K562 (cell line): ENCODE results near the gene U2SURP.

Experiments
- DPF2 ChIP-seq: fragments of 450-650 bp; IDR thresholded peaks from 2 replicates; pipeline ENCODE4 v1.6.1; 2016
- E2F4 ChIP-seq: sonication (generic); formaldehyde crosslinking; IDR thresholded peaks from 2 replicates; pipeline ENCODE4 v1.8.0; 2022; ENCODE audit warnings: mild to moderate bottlenecking, low read depth, missing genetic modification reagents
- RAD21 ChIP-seq, 2 experiments: fragments of 250-450 bp in 1 of 2; fragments of 450-650 bp in 1 of 2; sonication (Bioruptor Pico) in 1 of 2; formaldehyde crosslinking in 1 of 2; IDR thresholded peaks in 1 of 2; conservative IDR thresholded peaks in 1 of 2; 2 replicates each; pipeline versions ENCODE4 v1.4.0 to v1.8.0; 2020 to 2022; ENCODE audit warnings: mild to moderate bottlenecking in 2 of 2, moderate library complexity in 1 of 2
- SMARCC2 ChIP-seq: fragments of 450-650 bp; IDR thresholded peaks from 2 replicates; pipeline ENCODE4 v1.6.1; 2017; ENCODE audit warnings: antibody characterized with exemption, moderate library complexity, mild to moderate bottlenecking, low read depth
- TAF7 ChIP-seq: fragments of 450-650 bp; IDR thresholded peaks from 2 replicates; pipeline ENCODE4 v1.6.1; 2016; ENCODE audit warnings: missing genetic modification characterization, missing compliant biosample characterization
- ZNF778 ChIP-seq: fragments of 450-650 bp; formaldehyde crosslinking; IDR thresholded peaks from 2 replicates; pipeline ENCODE4 v1.4.0; 2020; ENCODE audit warnings: mild to moderate bottlenecking, moderate library complexity
- TF ChIP-seq, protein P1 (sequence below), 3 experiments: IDR thresholded peaks in 2 of 3; conservative IDR thresholded peaks in 1 of 3; 2 replicates each; pipeline ENCODE4 v1.5.1; 2011 to 2012; ENCODE audit warnings: low read length in 3 of 3, mild to moderate bottlenecking in 3 of 3, control low read depth in 2 of 3, improper control_type of control experiment in 1 of 3, inconsistent platforms in 1 of 3, low read depth in 1 of 3, mixed read lengths in 1 of 3, moderate library complexity in 1 of 3; ENCODE audit not compliant: insufficient read depth in 2 of 3

DNA sequence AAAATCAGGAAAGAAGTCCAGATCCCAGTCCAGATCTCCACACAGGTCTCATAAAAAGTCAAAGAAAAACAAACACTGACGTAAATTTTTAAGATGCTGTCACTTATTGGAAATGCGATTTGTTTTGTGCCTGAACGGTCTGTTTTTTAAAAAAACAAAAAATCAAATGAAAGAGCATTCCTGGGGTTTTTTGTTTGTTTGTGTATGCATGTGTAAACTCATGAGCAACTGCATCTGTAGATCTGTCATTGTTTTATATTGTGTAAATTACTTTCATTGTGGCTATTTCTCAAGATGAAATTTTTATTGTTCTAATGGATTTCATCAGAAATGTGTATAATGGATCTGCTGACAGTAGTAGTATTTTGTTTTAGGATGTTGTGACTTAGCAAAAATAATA is 55.0 kb downstream of the U2SURP start:
- TF ChIP-seq TAF7 (tag), result no peak
- TF ChIP-seq E2F4 (CRISPR knock-in tag), result no peak
- no peak for TF ChIP-seq RAD21 (CRISPR knock-in tag; conservative IDR thresholded peaks at IDR 0.05 in 1 of 2, IDR thresholded peaks at IDR 0.05 in 1 of 2)
- TF ChIP-seq DPF2, result no peak
- no peak for TF ChIP-seq SMARCC2
- TF ChIP-seq, protein P1, sequence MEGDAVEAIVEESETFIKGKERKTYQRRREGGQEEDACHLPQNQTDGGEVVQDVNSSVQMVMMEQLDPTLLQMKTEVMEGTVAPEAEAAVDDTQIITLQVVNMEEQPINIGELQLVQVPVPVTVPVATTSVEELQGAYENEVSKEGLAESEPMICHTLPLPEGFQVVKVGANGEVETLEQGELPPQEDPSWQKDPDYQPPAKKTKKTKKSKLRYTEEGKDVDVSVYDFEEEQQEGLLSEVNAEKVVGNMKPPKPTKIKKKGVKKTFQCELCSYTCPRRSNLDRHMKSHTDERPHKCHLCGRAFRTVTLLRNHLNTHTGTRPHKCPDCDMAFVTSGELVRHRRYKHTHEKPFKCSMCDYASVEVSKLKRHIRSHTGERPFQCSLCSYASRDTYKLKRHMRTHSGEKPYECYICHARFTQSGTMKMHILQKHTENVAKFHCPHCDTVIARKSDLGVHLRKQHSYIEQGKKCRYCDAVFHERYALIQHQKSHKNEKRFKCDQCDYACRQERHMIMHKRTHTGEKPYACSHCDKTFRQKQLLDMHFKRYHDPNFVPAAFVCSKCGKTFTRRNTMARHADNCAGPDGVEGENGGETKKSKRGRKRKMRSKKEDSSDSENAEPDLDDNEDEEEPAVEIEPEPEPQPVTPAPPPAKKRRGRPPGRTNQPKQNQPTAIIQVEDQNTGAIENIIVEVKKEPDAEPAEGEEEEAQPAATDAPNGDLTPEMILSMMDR (IDR thresholded peaks at IDR 0.05 in 2 of 3, conservative IDR thresholded peaks at IDR 0.05 in 1 of 3; ENCODE audit: insufficient read depth in 2 of 3, low read depth in 1 of 3, low read length in 3 of 3), result no peak
- TF ChIP-seq ZNF778 (CRISPR knock-in tag), result no peak
